NCI-H2227 (cell line): ENCODE measurements around the gene ALOX5AP.
"Not testable (repeated sequence)": the region's sequence is repeated elsewhere in the genome, so short reads cannot be mapped to it uniquely, and the experiment has no call there.

Experiments
- DNase-seq: peaks from one replicate; lab custom pipeline; 2025; ENCODE audit not compliant: unreplicated experiment; lab: John Stamatoyannopoulos, UW

The ALOX5AP gene

DNA sequence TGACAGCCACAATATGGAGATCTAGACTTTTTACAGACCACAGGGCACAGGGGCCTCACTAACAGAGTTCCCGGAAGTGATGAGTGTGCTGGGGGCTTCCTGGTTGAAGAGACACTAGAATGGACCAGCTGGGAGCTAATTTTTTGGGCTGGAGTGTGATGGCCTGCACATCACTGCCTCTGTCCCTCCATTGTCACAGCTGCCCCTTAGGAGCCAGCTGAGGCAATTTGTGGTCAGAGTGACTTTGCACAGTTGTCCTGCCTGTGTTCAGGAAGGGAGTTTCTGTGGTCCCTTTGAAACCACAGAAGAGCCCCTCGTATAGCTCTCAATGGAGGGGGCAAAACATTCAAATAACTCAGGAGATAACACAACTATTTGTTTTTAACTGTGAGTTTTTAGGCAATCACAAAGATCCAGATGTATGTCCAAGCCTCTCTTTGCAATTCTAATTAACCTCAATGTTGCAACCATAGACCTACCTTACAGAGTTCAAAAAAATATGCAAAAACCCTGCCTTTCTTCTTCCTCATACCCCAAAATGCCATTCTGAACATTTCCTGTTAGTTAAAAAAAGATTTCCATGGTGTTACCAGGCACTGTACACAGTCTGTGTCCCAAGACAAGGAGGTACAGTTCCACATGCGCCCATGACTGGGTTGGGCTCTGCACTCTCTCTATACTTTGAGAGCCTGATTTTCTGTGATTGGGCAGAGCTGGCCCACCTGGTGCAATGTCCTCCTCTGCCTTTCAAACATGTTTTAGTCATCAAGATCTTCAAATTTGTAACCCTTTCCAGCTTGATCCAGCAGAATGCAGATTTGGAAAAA lies 2.4 kb downstream of the ALOX5AP start:
- DNase-seq = no peak

DNA sequence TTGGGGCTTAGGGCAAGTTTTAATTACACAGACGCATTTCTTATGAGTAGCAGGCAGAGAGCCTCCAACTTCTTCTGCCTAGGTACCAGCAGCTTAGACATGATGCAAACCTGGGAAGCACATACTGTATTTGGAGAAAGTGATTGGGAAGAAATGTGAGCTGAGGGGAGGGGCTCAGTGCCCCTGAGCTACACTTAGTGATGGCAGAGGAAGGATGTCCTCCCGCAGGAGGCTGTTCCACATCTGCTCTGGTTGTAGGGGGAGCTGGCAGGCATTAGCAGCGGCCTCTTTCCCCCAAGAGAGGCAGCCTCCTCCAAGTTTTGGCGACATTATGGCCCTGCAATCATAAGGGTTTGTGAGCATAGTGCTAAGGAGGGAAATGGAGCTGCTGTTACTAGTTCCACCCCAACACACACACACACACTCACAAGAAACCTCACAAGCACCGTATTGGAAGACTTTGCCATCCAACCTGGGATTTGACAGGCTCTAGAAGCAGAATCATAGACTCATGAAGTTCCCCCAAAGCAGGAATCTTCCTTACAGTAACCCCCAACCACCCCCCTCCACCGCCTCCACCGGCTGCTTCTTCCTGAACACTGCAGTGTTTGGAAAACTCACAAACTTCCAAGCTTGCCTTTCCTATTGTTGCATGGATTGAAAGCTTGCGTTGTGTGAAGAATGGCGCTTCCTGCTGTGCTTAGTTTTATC lies 3.3 kb downstream of the ALOX5AP start:
- DNase-seq = peak; percentile 9

DNA sequence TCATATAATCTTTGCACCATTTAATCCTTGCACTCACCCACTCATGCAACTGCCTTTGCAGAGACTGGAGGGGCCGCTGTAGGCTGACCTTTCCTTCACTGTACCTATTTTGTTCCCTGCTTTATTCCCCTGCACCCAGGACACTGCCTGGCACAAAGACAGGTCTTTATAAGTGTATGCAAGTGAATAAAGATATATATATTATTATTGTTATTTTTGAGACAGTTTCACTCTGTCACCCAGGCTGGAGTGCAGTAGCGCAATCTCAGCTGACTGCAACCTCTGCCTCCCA lies 3.8 kb downstream of the ALOX5AP start:
- DNase-seq = no peak

DNA sequence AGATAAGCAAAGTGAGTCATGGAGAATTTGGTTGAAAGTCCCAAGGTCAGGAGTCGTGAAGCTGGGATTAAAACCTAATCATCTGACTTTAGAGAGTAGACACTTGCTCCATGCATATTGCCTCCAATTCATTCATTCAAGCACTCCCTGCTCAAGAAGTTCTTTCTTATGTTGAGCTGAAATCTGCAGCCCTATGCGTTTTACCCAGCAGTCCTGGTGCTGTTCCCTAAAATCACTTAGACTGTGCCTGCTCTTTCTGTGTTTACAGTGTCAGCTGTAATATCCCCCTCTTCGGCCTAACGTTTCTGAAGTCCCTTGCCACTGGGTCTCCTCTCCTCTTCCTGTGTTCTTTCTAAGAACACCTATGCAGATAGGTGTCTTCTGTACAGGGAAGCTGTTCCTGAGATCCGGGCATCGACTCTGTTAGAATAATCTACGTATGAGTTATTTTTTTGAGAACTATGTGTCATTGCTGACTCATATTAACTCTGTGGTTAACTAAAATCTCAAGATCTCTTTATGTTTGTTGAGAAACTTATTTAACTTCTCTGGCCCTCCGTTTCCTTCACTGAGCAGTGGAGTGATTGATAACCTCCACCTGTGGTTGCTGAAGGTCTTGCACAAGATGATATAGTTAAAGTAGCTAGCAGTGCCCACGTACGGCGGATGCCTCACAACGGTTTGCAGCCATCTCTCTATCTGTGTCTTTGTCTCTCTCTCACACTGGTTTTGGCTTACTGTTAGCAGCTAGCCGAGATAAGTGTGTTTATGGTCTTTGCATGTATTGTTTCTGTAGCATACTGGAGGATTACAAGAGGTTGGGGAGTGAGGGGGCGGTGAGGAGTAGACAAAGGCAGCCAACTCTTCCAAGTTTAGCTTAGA lies 4.7 kb downstream of the ALOX5AP start:
- DNase-seq = no peak

DNA sequence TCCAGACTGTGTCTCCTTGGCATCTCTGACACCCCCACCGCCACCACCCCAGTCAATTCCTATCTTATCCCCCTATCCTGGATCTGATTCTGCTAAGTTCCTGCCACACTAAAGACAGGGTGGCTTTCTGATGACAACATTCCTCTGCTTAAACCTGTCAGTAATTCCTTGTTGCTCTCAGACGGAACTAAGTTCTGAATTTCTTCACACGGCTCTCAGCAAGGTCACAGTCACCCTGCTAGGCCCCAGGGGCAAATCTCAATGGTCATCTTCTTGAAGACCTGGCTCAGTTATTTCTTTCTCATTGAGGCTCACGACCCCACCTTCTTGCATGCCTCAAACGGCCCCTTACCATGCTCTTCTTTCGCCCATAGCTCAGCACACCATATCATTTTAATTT lies 7.6 kb downstream of the ALOX5AP start:
- no peak for DNase-seq

DNA sequence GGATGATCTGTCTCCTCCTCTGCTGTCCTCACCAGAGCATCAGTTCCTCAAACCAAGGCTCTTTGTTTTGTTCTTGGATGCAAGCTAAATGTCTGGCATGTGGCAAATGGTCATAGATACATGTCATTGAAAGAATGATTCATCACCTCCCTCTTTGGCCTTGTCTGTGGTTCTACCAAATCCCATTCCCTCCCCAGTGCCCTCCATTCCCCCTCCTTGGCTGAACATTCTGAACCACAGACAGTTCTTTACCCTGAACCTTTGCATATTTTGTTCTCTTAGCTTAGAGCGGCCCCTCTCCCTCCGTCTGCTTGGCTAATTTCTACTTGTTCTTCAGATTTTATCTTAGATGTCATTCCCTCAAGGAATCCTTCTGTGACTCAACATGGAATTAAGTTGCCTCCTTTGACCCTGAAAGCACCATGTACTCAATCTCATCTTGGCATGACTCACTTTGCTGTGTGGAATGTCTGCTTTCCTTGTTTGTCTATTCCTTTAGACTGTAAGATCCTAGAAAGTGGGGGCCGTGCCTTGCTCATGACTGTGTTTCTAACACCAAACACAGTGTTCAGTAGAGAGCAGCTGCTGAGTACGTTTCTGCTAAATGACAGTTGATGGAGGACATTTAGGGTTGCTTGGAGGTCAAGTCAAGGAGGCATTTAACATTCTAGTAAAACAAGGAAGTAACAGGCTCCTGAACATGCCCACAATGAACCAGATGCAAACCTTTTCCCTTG lies 8.1 kb downstream of the ALOX5AP start:
- DNase-seq = peak; percentile 21

DNA sequence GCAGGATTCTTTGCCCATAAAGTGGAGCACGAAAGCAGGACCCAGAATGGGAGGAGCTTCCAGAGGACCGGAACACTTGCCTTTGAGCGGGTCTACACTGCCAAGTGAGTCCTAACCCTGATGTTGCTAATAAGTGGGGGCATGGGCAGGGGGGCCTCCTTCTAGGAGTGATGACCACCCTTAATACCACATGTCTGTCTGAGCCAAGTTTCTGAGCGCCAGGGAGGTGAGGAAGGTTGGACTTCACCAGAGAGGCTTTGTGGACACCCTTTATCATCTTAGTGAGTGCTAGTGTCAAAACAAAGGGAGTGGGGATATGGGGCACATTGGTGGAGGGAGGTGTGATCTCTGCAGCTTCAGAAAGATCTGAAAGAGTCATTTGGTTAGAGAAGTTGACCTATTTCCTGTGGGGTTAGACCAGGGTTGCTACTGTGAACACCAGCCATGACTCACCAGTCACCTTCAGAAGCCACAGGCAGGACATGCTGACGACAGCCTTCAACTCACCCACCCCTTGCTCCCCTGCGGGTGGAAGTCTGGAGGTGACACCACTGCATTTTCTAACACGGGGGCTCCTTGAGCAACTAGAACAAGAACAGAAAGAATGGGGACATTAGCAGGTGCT lies 8.8 kb downstream of the ALOX5AP start:
- no peak for DNase-seq

DNA sequence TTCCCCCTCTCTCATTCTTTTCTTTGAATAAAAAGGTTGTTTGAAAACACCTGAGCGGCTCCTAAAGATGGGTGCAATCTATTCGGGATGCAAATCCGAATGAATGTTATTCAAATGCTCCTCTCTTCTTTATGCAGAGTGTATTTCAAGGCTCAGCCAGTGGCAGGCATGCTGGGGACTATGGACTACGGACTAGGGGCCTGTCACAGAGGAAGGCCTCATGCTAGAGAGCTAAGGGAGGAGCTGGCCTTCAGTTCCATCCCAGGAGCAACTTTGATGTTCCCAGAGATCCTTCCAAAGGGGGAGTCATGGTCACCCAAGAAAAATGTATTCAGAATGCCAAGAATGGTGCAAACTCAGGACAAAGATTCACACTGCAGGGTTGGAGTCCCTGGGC lies 9.3 kb downstream of the ALOX5AP start:
- DNase-seq = no peak

DNA sequence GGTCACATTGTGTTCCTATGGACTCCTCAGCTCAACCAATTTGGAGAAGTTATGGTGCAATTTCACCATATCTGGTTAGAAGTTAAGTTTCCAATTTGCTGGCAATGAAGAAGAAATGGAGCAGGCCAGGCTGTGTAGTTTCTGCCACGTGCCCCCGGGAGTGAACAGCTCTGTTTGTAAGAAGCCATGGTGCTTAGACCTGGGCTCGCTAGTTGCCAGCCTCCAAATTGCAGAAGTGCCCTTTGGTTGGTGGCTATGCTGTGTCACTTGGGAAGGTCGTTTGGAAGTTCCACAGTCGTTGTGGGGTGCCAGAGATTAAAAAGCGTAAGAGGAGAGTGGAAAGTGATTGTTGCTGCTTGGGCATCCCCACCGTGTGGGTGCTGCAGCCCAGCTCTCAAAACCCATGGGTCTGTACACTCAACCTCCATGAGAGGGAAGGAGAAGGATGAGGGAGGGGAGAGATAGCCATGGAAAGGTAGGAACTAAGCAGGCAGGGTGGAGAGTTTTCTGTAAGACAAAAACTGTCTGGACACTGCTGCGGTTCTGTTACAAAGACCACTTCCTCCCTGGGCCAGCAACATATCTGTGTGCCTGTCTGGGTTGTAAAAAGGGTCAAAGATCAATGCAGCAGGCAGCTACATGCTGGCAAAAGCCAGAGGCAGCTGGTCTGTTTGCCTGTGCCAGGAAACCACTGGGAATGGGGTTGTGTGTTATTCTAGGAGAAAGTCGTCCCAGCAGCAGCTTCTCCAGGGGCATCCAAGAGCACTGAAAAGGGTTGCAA lies 10.8 kb downstream of the ALOX5AP start:
- no peak for DNase-seq

DNA sequence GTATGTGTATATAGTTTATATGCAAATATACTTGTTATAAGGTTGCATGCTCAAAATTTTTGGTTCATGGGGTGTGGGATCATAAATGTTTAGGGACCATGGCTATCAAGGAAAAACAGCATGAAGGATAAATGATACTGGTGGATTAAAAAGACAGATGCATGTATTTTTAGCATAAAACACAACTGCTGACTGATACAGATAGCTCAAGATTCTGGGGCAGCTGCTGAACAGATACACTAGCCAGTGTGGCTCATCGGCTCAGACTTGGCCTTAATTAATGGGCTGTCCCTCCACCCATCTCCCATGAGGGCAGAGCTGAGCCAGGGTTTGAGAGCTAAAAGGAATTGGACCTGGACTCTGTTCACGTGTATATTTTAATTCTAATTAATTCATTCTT lies 11.4 kb downstream of the ALOX5AP start:
- no peak for DNase-seq

DNA sequence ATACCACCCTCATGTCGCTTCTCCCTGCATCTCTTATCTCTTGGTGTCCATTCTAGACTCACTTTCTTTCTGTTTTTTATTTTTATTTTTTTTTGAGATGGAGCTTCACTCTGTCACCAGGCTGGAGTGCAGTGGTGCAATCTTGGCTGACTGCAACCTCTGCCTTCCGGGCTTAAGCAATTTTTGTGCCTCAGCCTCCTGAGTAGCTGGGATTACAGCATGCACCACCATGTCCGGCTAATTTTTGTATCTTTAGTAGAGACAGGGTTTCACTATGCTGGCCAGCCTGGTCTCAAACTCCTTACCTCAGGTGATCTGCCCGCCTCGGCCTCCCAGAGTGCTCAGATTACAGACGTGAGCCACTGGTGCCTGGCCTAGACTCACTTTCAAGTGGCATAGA lies 12.5 kb downstream of the ALOX5AP start:
- DNase-seq = not testable (repeated sequence)

DNA sequence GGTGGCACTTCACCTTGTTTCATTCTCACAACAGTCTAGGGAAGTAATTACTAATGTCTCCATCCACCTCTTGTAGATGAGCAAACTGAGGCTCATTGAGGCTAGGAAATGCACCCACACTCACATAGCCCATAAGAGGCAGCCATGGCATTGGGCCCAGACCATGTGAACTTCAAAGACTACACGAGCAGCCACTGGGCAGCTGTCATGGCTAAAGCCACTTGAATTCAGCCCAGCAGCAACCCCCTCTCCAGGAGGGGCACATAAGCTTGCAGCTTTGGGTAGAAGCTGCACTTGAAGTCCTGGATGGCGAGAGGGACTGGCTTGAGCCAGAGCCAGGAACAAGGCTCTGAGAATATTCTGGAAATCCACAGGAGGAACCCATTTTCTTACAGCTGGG lies 13.4 kb downstream of the ALOX5AP start:
- DNase-seq = no peak

DNA sequence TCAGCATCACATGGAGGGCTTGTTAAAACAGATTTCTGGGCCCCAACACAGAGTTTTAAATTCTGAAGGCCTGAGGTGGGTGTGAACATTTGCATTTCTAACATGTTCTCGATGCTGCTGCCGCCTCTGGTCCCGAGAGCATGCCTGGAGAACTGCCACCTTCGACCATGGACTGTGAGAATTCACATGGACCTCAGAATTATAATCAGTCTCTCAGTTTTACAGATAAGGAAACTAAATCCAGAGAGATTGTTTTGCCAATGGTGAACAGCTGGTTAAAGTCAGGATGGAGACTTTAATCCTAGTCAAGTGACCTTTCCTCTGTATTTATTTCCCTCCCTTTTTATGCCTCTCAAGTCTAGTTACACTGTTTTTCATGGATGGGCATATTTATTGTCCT lies 14.7 kb downstream of the ALOX5AP start:
- no peak for DNase-seq

DNA sequence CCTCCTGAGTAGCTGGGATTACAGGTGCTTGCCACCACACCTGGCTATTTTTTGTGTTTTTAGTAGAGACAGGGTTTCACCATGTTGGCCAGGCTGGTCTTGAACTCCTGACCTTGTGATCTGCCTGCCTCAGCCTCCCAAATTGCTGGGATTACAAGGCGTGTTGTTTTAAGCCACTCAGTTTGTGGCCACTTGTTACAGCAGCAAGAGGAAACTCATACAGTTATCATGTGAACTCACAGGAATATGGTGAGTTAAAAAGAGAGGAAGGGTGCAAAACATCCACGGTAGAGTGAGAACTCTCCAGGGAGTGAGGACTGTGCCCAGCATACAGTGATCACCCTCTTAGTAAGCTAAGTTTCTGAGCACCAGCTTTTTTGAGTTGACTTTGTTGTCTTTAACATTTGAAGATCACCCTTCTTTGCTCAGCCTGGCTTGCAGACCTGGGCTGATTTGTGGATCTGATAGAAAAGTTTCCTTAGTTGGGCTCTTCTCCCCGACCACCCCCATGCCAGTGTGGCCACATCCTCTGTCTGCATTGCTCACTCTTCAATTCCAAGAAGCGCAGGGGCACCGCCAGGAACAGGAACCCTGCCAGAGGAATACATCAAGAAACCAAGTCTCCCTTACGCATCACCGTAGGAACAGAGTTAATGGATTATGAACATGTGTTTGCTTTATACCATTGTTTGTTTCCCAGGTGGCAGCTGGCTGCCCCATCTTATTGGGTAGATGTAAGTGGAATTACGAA lies 16.0 kb downstream of the ALOX5AP start:
- peak; percentile 12 for DNase-seq

DNA sequence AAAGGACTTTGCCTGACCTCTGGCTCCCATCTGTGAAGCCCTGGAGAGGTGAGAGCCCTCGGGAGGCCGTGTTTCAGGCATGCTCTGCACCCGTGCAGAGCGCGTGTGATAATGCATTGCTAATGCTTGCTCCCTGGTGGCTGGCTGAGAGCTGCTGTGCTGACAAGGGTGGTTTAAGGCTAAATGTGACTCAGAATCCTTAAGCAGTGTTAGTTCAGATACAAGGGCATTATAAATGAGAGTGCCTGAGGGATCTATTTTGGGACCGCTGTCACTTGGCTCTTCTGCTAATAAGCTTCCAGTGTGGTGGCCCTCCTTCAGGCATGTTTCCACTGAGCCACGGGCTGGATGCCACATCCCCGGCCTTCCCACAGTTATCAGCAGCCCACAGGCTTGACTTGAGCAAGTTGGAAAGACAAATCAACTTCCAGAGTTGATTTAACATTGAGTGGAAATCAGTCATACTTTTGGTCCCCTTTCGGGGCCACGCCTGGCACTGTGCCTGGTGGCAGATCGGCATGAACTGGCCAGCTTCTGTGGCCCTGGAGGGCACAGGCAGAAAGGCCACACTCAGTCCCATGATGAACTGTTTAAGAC lies 17.0 kb downstream of the ALOX5AP start:
- DNase-seq = peak; percentile 17

DNA sequence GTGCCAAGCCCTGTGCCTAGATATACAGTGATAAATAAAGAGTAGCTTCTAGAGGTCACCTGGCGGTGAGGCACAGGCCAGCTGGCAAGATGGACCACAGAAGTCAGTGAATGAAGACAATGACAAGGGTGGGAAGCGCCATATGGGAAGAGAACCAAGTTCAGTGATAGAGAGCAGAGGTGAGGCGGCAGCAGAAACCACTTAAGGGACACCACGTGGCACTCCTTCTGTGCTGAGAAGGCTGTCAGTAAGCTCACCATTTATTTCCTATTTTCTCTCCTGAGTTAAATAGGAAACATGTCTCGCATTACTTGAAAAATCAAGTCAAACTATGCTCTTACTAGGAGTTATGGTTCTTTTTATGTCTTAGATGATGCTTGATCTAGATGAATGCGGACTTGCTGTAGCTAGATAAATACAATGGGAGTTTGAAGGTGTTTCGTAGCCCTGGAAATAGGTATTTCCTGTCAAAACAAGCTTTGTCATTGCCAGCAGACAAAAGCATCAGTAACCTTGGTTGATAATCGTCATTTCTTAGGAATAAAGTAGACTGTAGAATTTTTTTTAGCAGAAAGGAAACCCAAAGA lies 17.8 kb downstream of the ALOX5AP start:
- DNase-seq = peak; percentile 33

DNA sequence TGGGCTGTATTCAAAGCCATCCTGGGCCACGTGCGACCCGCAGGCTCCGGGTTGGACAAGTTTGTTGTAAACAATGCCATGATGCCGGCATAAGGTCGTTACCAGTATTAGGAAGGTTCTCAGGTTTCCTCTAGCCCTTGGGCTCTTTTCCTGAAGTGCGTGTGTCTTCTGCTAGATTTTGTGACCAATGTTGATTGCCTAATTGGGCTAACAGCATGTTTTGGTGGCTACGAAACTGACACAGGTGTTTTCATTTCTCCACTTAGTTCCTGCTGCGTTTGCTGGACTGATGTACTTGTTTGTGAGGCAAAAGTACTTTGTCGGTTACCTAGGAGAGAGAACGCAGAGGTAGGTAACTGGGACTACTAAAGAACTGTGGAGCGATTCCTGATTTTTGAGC lies 20.3 kb downstream of the ALOX5AP start:
- DNase-seq = no peak

DNA sequence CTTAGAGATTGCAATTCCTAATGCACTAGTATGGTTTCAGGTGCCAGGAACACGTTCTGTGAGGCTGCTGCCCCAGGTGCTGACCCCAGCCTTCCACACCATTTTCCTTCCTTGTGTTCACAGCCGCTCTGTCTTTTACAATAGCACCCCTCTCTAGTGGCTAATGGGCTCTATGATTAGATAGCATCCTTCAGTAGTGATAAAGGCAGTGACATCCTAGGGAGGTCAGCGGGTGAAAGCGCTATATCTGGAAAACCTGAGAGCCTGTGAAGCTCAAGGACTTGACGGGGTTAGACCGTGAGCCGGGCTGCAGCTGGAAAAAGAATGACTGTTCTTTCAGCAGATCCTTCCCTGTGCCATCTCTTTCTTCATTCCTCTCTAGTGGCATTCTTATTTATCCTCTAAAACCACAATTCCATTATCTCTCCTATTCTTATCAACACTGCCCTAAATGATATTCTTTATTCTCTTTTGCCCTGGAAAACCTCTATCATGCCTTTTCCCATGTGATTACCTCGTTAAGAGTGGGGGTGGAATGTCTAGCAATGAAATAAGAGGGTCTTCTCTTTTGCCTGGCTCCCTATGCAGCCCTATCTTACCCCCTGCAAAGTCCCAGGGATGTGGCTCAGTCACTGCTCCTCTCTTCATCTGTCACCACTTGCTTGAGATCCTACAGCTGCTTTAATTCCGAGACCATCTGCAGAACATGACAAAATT lies 21.8 kb downstream of the ALOX5AP start:
- peak; percentile 66 for DNase-seq
